H4 (cell line): Measurements from ENCODE around the gene STOML1. TPM values are rescaled to one million over a fixed set of nuclear protein-coding genes. Genes with fewer than 3 reads are reported as not detected.
"Not testable (repeated sequence)": the region's sequence is repeated elsewhere in the genome, so short reads cannot be mapped to it uniquely, and the experiment has no call there.

ENCODE experiments used
- DNase-seq: peaks from one replicate; pipeline ENCODE4 v3.0.0-alpha.2; 2015; ENCODE audit warnings: low spot score
- total RNA-seq: library from RNA; depleted of rRNA; stranded (reverse); fragments of >200 nt; shearing (Covaris generic); gene quantifications from 2 replicates; pipeline ENCODE4 v1.2.3, GENCODE V29; 2014

STOML1 gene
- total RNA-seq, 1 experiment from 2014 or later: 6.7 TPM

- DNase-seq: no peak
Measured at GRCh38 chr15:73948396-73948795, 43.7 kb downstream of the STOML1 start.

GRCh38 chr15:73947651-73948050 lies 44.4 kb downstream of the STOML1 start:
- no peak for DNase-seq

- no peak for DNase-seq
Measured at GRCh38 chr15:73946795-73947370, 45.2 kb downstream of the STOML1 start.

- no peak for DNase-seq
Measured at GRCh38 chr15:73946046-73946721, 45.9 kb downstream of the STOML1 start.

GRCh38 chr15:73945130-73945508 lies 47.0 kb downstream of the STOML1 start:
- no peak for DNase-seq

DNA sequence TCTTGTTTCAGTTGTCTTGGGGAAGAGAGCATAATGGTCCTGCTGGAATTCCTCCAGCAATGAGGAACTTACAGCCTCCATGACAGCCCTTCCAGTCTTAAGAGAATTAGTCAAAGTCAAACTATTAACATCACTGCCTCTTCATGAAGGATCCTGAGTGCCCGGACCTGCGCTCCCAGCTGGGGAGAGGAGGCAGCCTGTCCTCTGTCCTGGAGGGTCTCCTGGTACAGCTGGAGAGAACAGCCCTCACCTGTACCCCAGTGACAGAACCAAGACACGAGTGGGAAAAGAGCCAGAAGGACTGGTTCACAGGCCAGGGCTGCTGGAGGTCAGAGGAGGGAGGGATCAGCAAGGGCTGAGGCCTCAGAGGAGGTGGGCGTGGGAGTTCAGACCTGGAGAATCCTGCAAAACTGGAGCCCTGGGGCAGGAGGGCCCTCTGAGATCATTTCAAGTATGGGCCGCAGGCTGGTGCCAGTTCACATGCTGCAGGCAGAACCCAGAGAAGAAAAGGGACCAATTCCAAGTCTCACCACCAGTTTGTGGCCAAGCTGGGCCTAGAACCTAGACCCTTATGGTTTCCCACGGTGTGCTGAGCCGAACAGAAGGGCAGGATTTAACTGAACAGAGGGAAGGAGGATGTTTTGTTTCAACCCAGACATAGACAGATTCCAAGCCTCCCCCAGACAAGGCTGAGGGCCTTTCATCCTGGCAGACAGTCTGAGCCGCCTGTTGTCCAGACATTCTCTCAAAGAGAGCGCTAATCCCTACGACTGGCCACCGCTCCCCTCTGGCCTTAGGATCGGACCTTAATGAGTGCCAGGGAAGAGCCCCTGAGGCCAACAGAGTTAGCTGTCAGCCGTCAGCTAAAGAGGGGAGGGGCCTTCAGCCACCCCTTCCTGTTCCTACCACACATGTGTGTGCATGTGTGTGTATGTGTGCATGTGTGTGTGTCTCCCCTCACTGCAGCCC lies 47.6 kb downstream of the STOML1 start:
- no peak for DNase-seq

DNA sequence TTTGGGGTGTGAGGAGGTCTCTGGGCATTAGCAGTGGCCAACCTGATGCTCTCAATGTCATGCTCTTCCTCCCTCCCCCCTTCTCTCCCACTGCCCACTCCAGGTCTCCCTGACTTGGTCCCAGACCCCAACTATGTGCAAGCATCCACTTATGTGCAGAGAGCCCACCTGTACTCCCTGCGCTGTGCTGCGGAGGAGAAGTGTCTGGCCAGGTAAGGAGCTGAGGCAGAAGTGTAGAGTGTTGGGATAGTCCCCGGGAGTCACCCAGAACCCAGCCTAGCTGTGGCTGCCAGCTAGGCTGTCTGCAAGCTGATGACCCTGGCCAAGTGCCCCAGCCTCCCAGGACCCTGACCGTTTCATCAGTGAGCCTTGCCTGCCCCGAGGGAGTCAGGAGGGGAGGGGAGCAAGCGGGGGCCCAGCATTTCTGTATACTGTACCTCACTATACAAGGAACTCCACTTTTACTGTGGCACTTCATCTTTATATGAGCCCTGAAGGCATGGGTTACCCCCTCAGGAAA lies 49.3 kb downstream of the STOML1 start:
- DNase-seq: no peak

DNA sequence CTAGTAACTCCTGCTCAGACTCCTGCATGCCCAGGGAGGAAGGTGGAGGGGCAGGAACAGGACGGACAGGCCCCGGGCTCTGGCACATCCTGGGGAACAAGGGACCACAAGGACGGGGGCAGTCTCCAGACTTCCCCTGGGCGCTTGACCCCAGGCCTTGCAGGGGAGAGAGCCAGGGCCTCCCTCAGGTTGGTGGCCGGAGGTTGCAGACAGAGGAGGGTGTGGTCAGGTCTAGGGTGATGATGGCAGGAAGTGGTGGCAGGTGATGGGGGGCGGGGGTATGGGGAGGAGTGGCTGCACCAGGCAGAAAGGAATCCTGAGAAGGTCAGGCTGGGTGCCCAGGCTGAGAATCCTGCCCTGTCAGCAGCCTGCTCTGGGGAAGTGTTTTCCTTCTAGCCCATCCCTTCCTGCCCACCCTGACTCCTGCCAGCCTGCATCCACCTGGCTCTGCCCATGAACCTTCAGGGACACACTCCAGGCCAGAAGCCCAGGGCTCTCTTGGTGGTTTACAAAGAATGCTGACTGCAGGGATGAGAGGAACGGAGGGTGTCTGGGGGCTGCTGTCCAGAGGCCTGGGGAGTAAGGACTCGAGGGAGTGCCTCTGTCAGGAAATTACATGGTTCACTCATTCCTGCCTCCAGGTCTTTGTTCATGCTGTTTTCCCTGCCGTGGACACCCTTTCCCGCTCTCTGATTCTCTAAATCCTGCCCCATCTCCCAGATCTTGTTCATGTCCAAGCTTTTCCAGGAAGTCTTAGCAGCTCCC lies 50.0 kb downstream of the STOML1 start:
- DNase-seq: peak; percentile 45

- no peak for DNase-seq
Measured at GRCh38 chr15:73941449-73941848, 50.6 kb downstream of the STOML1 start.

GRCh38 chr15:73941044-73941443 lies 51.1 kb downstream of the STOML1 start:
- peak; percentile 71 for DNase-seq

GRCh38 chr15:73940061-73940981 lies 51.8 kb downstream of the STOML1 start:
- DNase-seq: no peak

DNA sequence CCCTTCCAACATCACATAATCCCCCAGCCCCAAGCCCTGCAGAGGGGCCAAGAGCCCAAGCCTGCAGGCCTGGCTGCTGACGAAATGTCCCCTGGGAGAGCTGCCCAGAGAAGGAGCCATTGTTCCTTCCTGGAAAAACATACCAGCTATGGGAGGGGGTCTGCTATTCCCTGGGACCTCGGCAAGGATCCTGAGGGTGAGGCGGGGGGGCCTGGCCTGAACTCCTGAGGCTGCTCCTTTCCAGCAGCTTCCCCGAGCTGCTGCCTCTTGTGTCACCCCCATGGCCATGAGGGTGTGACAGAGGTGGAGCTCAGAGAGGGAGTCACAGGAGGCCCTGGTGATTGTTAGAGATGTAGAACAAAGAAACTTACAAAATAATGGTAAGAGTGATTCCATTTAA lies 53.0 kb downstream of the STOML1 start:
- no peak for DNase-seq

- DNase-seq: not testable (repeated sequence)
Measured at GRCh38 chr15:73938516-73938915, 53.6 kb downstream of the STOML1 start.

DNA sequence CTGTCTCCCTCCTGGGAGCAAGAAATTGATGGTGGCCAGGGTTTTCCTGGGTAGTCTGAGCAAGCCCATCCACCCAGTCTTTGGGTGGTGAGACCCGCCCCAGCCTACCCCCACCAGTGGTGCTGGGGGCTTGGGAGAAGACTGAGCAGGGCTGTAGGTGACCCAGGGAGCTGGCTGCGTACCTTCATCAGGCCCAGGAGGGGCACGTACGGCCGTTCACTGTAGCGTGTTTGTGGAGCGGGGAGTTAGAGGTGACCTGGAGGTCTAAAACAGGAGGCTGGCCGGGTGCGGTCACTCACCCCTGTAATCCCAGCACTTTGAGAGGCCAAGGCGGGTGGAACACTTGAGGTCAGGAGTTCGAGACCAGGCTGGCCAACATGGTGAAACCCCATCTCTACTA lies 54.4 kb downstream of the STOML1 start:
- no peak for DNase-seq

GRCh38 chr15:73937296-73937695 lies 54.8 kb downstream of the STOML1 start:
- DNase-seq: no peak

DNA sequence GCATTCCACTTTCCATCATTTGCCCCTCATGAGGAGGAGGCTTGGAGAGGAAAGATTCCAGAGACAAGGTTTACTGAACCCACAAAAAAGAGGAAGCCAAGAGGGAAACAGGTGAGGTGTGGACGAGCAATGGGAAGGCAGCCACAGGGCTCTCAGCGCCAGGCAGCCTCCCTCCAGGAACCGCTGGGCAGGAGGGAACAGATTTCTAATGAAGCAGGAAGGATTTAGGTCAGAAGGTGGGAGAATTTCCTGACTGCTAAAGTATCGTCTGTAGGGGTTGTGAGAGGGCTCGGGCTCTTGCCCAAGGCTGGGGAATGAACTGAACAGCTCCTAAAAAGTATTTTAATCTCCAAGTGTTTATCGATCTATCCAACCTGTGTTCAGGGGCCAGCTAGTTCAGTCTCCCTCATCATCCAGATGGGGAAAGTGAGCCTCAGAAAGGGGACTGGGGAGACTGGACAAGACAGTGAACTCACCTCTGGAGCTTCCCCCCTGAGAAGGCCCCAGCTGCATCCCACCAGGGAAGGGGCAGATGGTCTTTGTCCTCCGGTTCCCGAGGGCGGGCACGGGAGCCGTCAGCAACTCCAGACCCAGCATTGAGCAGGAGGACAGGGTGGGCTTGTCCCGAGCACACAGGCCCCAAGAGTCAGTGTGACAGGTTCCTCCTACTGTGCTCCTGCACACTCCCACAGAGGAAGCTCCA lies 55.4 kb downstream of the STOML1 start:
- DNase-seq: no peak

DNA sequence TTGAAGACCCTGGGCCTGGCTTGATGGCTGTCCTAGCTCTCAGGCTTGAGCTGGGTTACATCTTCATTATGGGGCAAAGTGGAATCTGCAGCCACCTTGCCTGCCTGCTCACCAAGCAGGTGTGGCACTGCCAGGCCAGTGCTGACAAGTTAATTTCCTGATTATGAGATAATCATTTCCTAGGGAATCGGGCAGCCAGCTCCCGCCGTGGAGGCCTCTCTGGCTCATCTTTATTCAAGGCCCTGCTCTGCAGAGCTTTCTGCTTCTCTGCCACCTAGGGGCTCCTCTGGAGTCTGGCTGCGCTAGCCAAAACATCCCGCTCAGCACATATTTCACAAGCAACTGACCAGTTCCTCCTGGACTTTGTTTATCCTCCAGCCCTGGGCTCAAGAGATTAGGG lies 55.9 kb downstream of the STOML1 start:
- no peak for DNase-seq

- no peak for DNase-seq
Measured at GRCh38 chr15:73935547-73935946, 56.5 kb downstream of the STOML1 start.

- DNase-seq: no peak
Measured at GRCh38 chr15:73934281-73934680, 57.8 kb downstream of the STOML1 start.
